Measurements from ENCODE around the gene SORCS1. TPM values are rescaled to one million over a fixed set of nuclear protein-coding genes. Genes with fewer than 3 reads are reported as not detected.

The SORCS1 gene
- total and polyA plus RNA-seq, 2 of the 8 experiments (the other 6 are each of a cell fraction or from before 2014, with no cell fraction given), result 4.1 to 4.6 TPM

DNA sequence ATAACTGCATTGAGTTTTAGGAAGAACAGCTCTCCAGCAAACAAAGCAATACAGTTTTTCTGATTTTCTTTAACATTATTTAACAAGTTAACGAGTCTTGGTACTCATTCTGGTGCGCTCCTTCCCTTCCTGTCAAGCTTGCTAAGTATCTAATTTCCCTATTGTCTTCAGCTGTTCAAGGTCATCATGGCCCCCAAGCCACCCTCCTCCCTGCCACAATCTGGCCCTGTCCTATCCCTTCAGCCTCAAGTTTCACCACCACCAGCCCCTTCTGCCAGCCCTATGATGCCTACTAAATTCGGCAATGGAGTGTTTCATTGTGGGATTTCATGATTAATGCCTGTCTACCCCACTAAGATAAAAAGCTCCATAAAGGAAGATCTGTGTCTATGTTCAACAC is 121.0 kb downstream of the SORCS1 start:
- no peak for FAIRE-seq
- Histone ChIP-seq H3K27me3 (replicated peaks in 1 of 4; ENCODE audit: control insufficient read depth in 3 of 4, extremely low read depth in 1 of 4, insufficient read depth in 3 of 4, low read length in 3 of 4) (no peaks in the 10 kb centered on the region), H3K79me2 (ENCODE audit: control insufficient read depth in 1 of 2, insufficient read depth in 2 of 2, low read length in 2 of 2) (no peaks in the 10 kb centered on the region), H3K79me1 (ENCODE audit: low read depth, low read length) (no peaks in the 10 kb centered on the region), H3K9me3 (ENCODE audit: insufficient read depth in 2 of 2, low read depth in 1 of 2, low read length in 1 of 2) (no peaks in the 10 kb centered on the region), H2BK120ac (replicated peaks; ENCODE audit: low read depth, low read length) (no peak overlapping the region), H3K56ac (replicated peaks; ENCODE audit: insufficient read length, low read depth, low read length) (no peak overlapping the region), H3K36me3 (ENCODE audit: control insufficient read depth in 2 of 4, insufficient read depth in 4 of 4, low read length in 3 of 4) (no peaks in the 10 kb centered on the region), H4K5ac (ENCODE audit: insufficient read length, low read depth, low read length) (no peak overlapping the region), H2BK20ac (ENCODE audit: low read length) (no peak overlapping the region), H2BK12ac (ENCODE audit: low read depth, low read length) (no peak overlapping the region), H3K4me3 (ENCODE audit: extremely low read depth in 1 of 4, insufficient read depth in 2 of 4, low read depth in 3 of 4, low read length in 4 of 4) (no peak overlapping the region), H2AFZ (ENCODE audit: low read length) (no peak overlapping the region), H3K27ac (ENCODE audit: low read depth, low read length) (no peak overlapping the region), H4K8ac (ENCODE audit: extremely low read depth, insufficient read depth, low read length) (no peak overlapping the region), H4K20me1 (replicated peaks in 1 of 2; ENCODE audit: control insufficient read depth in 1 of 2, insufficient read depth in 2 of 2, low read length in 2 of 2) (no peaks in the 10 kb centered on the region), H3K4ac (replicated peaks; ENCODE audit: insufficient read length, low read depth, low read length) (no peak overlapping the region), H3K4me1 (replicated peaks in 1 of 4; ENCODE audit: control insufficient read depth in 3 of 4, insufficient read depth in 4 of 4, low read length in 3 of 4) (no peaks in the 10 kb centered on the region), H3K9ac (replicated peaks in 1 of 4; ENCODE audit: extremely low read depth in 1 of 4, low read depth in 3 of 4, low read length in 3 of 4) (no peak overlapping the region), H3K18ac (ENCODE audit: extremely low read depth, low read length) (no peak overlapping the region), H2AK5ac (ENCODE audit: low read depth, low read length) (0 out of 2 replicates have a peak overlapping the region, but pooled peaks have one; percentile 15), H3K14ac (ENCODE audit: insufficient read length) (no peak overlapping the region), H3K4me2 (ENCODE audit: insufficient read depth in 1 of 2, low read depth in 2 of 2, low read length in 2 of 2) (no peak overlapping the region), H2BK5ac (ENCODE audit: low read depth, low read length) (no peak overlapping the region), H3K23me2 (ENCODE audit: low read depth, low read length) (no peaks in the 10 kb centered on the region), H4K91ac (replicated peaks; ENCODE audit: insufficient read length, low read length) (no peak overlapping the region), H2BK15ac (ENCODE audit: low read length) (no peak overlapping the region), H3K23ac (ENCODE audit: insufficient read length) (no peak overlapping the region)
- ChIA-PET POLR2A (ENCODE audit: partially characterized antibody) (no interaction called here), CTCF (ENCODE audit: partially characterized antibody) (no interaction called here)
- TF ChIP-seq JUND (IDR thresholded peaks at IDR 0.05; ENCODE audit: low read length) (no peak), RFX5 (IDR thresholded peaks at IDR 0.05; ENCODE audit: borderline replicate concordance, low read depth, low read length) (no peak), EP300 (IDR thresholded peaks at IDR 0.05; ENCODE audit: borderline replicate concordance in 1 of 2, low read depth in 2 of 2, low read length in 2 of 2) (no peak), HDAC2 (IDR thresholded peaks at IDR 0.05; ENCODE audit: borderline replicate concordance in 1 of 2, low read depth in 2 of 2, low read length in 2 of 2) (no peak)
- DNase-seq (ENCODE audit: low read depth in 1 of 2, low spot score in 2 of 2), result no peak
- WGBS, 2 experiments (ENCODE audit: extremely low coverage in 1 of 2, insufficient coverage in 1 of 2, insufficient read length in 1 of 2, insufficient replicate concordance in 2 of 2, low coverage in 1 of 2, low lambda C conversion rate in 2 of 2, missing lambda C conversion rate in 1 of 2), result 86% methylated on average over 3 of the region's 3 CpGs; no CpG with 5 or more reads in 1 of the 2 experiments
